Lung (tissue), 12 donors: ENCODE data around the gene COL8A1. TPM values are rescaled to one million over a fixed set of nuclear protein-coding genes. Genes with fewer than 3 reads are reported as not detected.

Experiments
- ATAC-seq: fragments of 200-7000 bp; cut with Tn5 transposase; one replicate; pipeline ENCODE4 v1.9.1; 2020; ENCODE audit warnings: moderate number of reproducible peaks; ENCODE audit not compliant: insufficient read depth, low FRiP score
- DNase-seq, 3 donors: peaks; one replicate each; pipeline ENCODE4 v3.0.0-alpha.2; 2013 to 2017
- H3K27ac ChIP-seq, 2 donors: one replicate each; pipeline ENCODE4 v1.5.1; 2013; ENCODE audit warnings: mild to moderate bottlenecking in 2 of 2, moderate library complexity in 2 of 2, control low read depth in 1 of 2, inconsistent platforms in 1 of 2, low read depth in 1 of 2, low read length in 1 of 2
- H3K27me3 ChIP-seq, 3 donors: one replicate each; pipeline ENCODE4 v1.5.1; 2013; ENCODE audit warnings: low read length in 2 of 3; ENCODE audit not compliant: control insufficient read depth in 3 of 3, insufficient read depth in 3 of 3
- H3K36me3 ChIP-seq, 4 donors: one replicate each; pipeline ENCODE4 v1.5.1; 2013; ENCODE audit warnings: low read length in 4 of 4, mild to moderate bottlenecking in 1 of 4, moderate library complexity in 1 of 4; ENCODE audit not compliant: control insufficient read depth in 4 of 4, insufficient read depth in 4 of 4
- H3K4me1 ChIP-seq, 5 donors: one replicate each; pipeline ENCODE4 v1.5.1; 2013; ENCODE audit warnings: low read length in 5 of 5, mild to moderate bottlenecking in 2 of 5, moderate library complexity in 1 of 5; ENCODE audit not compliant: control insufficient read depth in 5 of 5, insufficient read depth in 5 of 5
- H3K4me3 ChIP-seq: one replicate; pipeline ENCODE4 v1.5.1; 2013; ENCODE audit warnings: mild to moderate bottlenecking, control low read depth, moderate library complexity
- H3K9ac ChIP-seq, 2 donors: one replicate each; pipeline ENCODE4 v1.5.1; 2013; ENCODE audit warnings: low read length in 2 of 2, control low read depth in 1 of 2; ENCODE audit not compliant: insufficient read depth in 1 of 2
- H3K9me3 ChIP-seq, 4 donors: one replicate each; pipeline ENCODE4 v1.5.1; 2013; ENCODE audit warnings: low read length in 3 of 4, mild to moderate bottlenecking in 1 of 4, moderate library complexity in 1 of 4; ENCODE audit not compliant: control insufficient read depth in 4 of 4, insufficient read depth in 3 of 4
- WGBS, 2 donors: extraction: QIAGEN DNeasy Blood & Tissue Kit; methylation state at CpG; one replicate each; pipeline ENCODE4 v1.1.7; 2013; 5-methylcytosine and 5-hydroxymethylcytosine counted together
- polyA plus RNA-seq, 2 donors: library from polyadenylated mRNA; stranded (reverse); fragments of 200-250 nt; gene quantifications; one replicate each; pipeline ENCODE4 v1.2.1, GENCODE V29; 2013
- total RNA-seq, 2 donors: library from RNA; depleted of rRNA in 1 of 2; stranded (reverse); fragments of >200 nt in 1 of 2; gene quantifications; one replicate each; pipeline ENCODE4 v1.2.1, GENCODE V29; 2014 to 2021
- TF ChIP-seq, protein P1 (sequence below): IDR thresholded peaks from 2 replicates; pipeline ENCODE4 v1.5.1; 2012; ENCODE audit warnings: mild to moderate bottlenecking; ENCODE audit errors: control extremely low read depth, extremely low read depth
- donor health status: control.
- donor health status: control.
- donor health status: Bipolar disorder and iron deficiency.
- donor health status: healthy.
- donor health status: DM: yes; HTN: yes; CAD: no.

Gene COL8A1
- total and polyA plus RNA-seq, 4 donors, result 19.5 to 84.6 (median 57.1) TPM

DNA sequence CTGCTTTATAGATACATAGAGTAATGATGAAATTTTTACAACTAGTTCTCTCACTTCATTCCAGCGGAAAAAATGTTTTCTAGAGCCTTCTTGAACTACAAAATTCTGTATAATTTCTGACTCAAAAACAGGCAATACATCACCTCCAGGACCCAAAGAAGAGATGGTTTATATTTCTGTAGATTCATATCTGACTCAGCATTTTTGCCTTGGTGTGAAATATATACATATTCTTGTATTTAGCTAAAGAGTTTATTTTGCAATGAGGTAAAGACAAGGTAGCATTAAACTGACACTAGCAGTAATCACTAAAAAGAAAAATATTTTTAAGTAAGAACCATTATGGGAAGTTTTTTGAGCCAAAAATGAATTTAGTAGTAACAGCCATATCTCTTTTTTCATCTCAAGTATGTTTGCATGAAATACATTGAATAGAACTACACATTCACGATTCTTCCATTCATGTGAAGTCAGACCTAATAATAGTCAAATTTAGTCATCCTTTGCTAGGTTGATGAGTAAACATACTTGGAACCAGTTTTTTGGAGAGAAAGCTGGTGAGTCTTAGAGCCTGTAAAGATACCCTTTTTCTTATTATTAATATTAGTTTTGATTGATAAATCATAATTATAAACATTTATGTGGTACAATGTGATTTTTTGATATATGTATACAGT lies 31.6 kb downstream of the COL8A1 start:
- TF ChIP-seq, protein P1, sequence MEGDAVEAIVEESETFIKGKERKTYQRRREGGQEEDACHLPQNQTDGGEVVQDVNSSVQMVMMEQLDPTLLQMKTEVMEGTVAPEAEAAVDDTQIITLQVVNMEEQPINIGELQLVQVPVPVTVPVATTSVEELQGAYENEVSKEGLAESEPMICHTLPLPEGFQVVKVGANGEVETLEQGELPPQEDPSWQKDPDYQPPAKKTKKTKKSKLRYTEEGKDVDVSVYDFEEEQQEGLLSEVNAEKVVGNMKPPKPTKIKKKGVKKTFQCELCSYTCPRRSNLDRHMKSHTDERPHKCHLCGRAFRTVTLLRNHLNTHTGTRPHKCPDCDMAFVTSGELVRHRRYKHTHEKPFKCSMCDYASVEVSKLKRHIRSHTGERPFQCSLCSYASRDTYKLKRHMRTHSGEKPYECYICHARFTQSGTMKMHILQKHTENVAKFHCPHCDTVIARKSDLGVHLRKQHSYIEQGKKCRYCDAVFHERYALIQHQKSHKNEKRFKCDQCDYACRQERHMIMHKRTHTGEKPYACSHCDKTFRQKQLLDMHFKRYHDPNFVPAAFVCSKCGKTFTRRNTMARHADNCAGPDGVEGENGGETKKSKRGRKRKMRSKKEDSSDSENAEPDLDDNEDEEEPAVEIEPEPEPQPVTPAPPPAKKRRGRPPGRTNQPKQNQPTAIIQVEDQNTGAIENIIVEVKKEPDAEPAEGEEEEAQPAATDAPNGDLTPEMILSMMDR, result no peak
- Histone ChIP-seq H3K9me3 (no peaks in the 10 kb centered on the region), H3K36me3 (no peaks in the 10 kb centered on the region), H3K27ac (no peak overlapping the region), H3K4me1 (peaks cover 0 to 6% (median 0%) of the 10 kb centered on the region in 5 donors), H3K4me3 (no peak overlapping the region), H3K27me3 (no peaks in the 10 kb centered on the region), H3K9ac (no peak overlapping the region)
- no peak for ATAC-seq
- DNase-seq, result no peak
- 81 to 93% methylated on average over 2 of the region's 2 CpGs for WGBS, 2 donors

DNA sequence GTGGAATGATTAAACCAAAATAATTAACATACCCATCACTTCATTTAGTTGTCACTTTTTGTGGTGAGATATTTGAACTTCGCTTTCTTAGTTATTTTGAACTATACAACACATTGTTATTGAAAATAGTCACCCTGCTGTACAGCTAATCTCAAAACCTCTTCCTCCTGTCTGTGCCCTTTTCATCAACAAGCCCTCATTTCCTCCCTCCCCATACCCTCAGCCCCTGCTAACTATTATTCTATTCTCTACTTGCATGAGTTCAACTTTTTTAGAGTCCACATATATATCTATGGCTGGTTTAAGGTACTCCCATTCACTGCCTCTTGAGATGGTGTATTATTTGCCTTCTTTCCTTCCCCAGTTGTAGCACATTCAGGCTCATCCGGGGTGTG lies 32.2 kb downstream of the COL8A1 start:
- TF ChIP-seq, protein P1, result no peak
- Histone ChIP-seq H3K4me3 (no peak overlapping the region), H3K4me1 (peaks cover 0 to 6% (median 0%) of the 10 kb centered on the region in 5 donors), H3K27me3 (no peaks in the 10 kb centered on the region), H3K9ac (no peak overlapping the region), H3K27ac (no peak overlapping the region), H3K36me3 (no peaks in the 10 kb centered on the region), H3K9me3 (no peaks in the 10 kb centered on the region)
- ATAC-seq (no peak), DNase-seq (no peak)
- 78% methylated on average over 2 of the region's 2 CpGs for WGBS, 2 donors

DNA sequence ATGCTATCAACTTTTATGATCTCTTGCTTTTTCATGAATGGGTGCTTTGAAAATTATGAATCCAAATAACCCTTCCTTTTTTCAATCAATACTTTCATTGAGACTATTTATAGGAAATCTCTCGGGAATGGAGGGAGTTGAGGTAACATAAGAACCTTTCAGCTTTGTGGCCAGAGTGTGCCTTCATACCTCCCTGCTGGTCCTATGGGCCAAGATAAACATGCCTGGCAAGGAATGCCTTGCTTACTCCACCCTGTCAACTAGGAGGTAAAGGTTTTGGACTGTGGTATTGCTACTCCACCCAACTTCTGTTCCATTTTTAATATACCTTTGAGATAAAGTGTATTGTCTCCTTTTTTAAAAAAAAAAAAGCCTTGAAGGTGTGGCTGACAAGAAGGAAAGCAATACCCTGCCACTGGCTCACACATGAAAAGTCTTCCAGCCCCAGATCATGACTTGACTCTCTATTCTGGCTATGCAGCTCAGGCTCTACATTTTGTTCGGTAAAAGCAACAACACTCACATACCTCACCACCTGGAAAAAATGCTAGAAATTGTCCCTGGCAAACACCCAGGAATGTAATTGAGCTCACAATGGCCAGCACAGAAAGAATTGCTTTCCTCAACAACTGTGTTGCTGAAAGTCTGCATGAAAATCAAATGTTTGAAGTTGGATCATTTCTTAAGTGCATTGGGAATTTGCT lies 35.8 kb downstream of the COL8A1 start:
- peak overlapping the region in 1 of 2 donors; percentile 47 for H3K27ac ChIP-seq
- no peak for ATAC-seq
- 58 to 81% methylated on average over 2 of the region's 2 CpGs for WGBS, 2 donors

More for the DNA sequence above, 35.8 kb downstream of the COL8A1 start:
- Histone ChIP-seq H3K4me1 (peaks cover 0 to 6% (median 0%) of the 10 kb centered on the region in 5 donors), H3K4me3 (no peak overlapping the region), H3K9ac (no peak overlapping the region), H3K27me3 (no peaks in the 10 kb centered on the region), H3K9me3 (no peaks in the 10 kb centered on the region), H3K36me3 (no peaks in the 10 kb centered on the region)
- peak; percentile 21 to 69 (median 49) for DNase-seq
- TF ChIP-seq, protein P1, result no peak
